OCI-LY7 (cell line): ENCODE results near the gene LRP1B. TPM values are rescaled to one million over a fixed set of nuclear protein-coding genes. Genes with fewer than 3 reads are reported as not detected.

Source experiments
- BruUV-seq: library from RNA; stranded (reverse); fragments of 400-500 nt; replicated peaks from 2 replicates; lab custom pipeline; 2021; lab: Mats Ljungman, UMichigan
- CTCF ChIA-PET: fragments of 300-600 bp; sonication (Branson Sonifier 250); formaldehyde crosslinking; loops from one replicate; lab custom pipeline; 2022; ENCODE audit warnings: antibody characterized with exemption; ENCODE audit not compliant: unreplicated experiment; lab: Charles Lee
- POLR2A ChIA-PET: fragments of 300-600 bp; sonication (Branson Sonifier 250); formaldehyde crosslinking; loops from one replicate; lab custom pipeline; 2022; ENCODE audit warnings: antibody characterized with exemption; lab: Charles Lee
- DNase-seq: peaks from one replicate; pipeline ENCODE4 v3.0.0-alpha.2; 2015; ENCODE audit warnings: low spot score
- H2AFZ ChIP-seq: fragments of 200-600 bp; sonication (generic), shearing (Covaris generic); 2 replicates; pipeline ENCODE4 v1.6.1; 2014; ENCODE audit warnings: mild to moderate bottlenecking, antibody characterized with exemption, low read length, moderate library complexity
- H3K27ac ChIP-seq: fragments of 200-600 bp; sonication (generic); 2 replicates; pipeline ENCODE4 v1.5.1; 2014; ENCODE audit warnings: mixed run types, low read depth, mild to moderate bottlenecking, moderate library complexity, low read length, inconsistent platforms; ENCODE audit not compliant: poor library complexity, severe bottlenecking
- H3K36me3 ChIP-seq: fragments of 200-600 bp; sonication (generic); 2 replicates; pipeline ENCODE4 v1.6.1; 2014; ENCODE audit warnings: mild to moderate bottlenecking, antibody characterized with exemption, low read length, moderate library complexity, mixed read lengths; ENCODE audit not compliant: insufficient read depth
- H3K4me1 ChIP-seq: fragments of 200-600 bp; sonication (generic); 2 replicates; pipeline ENCODE4 v1.5.1; 2014; ENCODE audit warnings: mild to moderate bottlenecking, low read length; ENCODE audit not compliant: insufficient read depth, poor library complexity, severe bottlenecking
- H3K4me2 ChIP-seq: fragments of 200-600 bp; sonication (generic); 2 replicates; pipeline ENCODE4 v1.6.1; 2014; ENCODE audit warnings: mild to moderate bottlenecking, low read length
- H3K4me3 ChIP-seq: fragments of 200-600 bp; sonication (generic); 2 replicates; pipeline ENCODE4 v1.5.1; 2014; ENCODE audit warnings: mild to moderate bottlenecking, low read depth, low read length; ENCODE audit not compliant: poor library complexity, severe bottlenecking
- H3K79me2 ChIP-seq: fragments of 200-600 bp; sonication (generic); 2 replicates; pipeline ENCODE4 v1.6.1; 2016; ENCODE audit warnings: low read depth, mild to moderate bottlenecking, low read length, moderate library complexity, mixed read lengths; ENCODE audit not compliant: insufficient read depth
- H3K9me2 ChIP-seq: fragments of 200-600 bp; sonication (generic); 2 replicates; pipeline ENCODE4 v1.6.1; 2016; ENCODE audit warnings: mild to moderate bottlenecking, low read length, mixed read lengths; ENCODE audit not compliant: insufficient read depth
- H3K9me3 ChIP-seq: fragments of 200-600 bp; sonication (generic); 2 replicates; pipeline ENCODE4 v1.6.1; 2014; ENCODE audit warnings: mild to moderate bottlenecking, mixed run types, low read length, mixed read lengths
- H4K20me1 ChIP-seq: fragments of 200-600 bp; sonication (generic); 2 replicates; pipeline ENCODE4 v1.6.1; 2014; ENCODE audit warnings: mild to moderate bottlenecking, antibody characterized with exemption, low read length, moderate library complexity, mixed read lengths; ENCODE audit not compliant: insufficient read depth
- CTCF ChIP-seq: fragments of 200-600 bp; sonication (generic); conservative IDR thresholded peaks from 2 replicates; pipeline ENCODE4 v1.5.1; 2014; ENCODE audit warnings: mild to moderate bottlenecking, antibody characterized with exemption, low read length, moderate library complexity, mixed read lengths
- EZH2phosphoT487 ChIP-seq: fragments of 200-600 bp; sonication (generic); IDR thresholded peaks from 2 replicates; pipeline ENCODE4 v1.6.1; 2018; ENCODE audit warnings: low read depth, borderline replicate concordance, mild to moderate bottlenecking, mixed run types, antibody characterized with exemption, low read length, moderate library complexity, mixed read lengths
- intact Hi-C: fragments of 100-400 bp; cut with micrococcal nuclease; formaldehyde crosslinking; loops from one replicate; pipeline ENCODE4 v1.10.0; 2022; ENCODE audit not compliant: unreplicated experiment
- total RNA-seq, 2 experiments: library from RNA; depleted of rRNA in 1 of 2; stranded (reverse); fragments of >200 nt in 1 of 2; shearing (Covaris generic) in 1 of 2; gene quantifications; 2 replicates each; pipeline ENCODE4 v1.2.3, GENCODE V29; 2014 to 2022

LRP1B gene
- total RNA-seq, 2 experiments from 2014 or later: not detected

- POLR2A ChIA-PET: no interaction called here
- no peaks in the 10 kb centered on the region for H3K79me2 ChIP-seq
- no TSS peak for BruUV-seq
- no peak for DNase-seq
- H3K27ac ChIP-seq: no peak overlapping the region
- no peaks in the 10 kb centered on the region for H3K9me3 ChIP-seq
- no peak overlapping the region for H2AFZ ChIP-seq
- H3K9me2 ChIP-seq: no peaks in the 10 kb centered on the region
- CTCF ChIA-PET: no interaction called here
- no peaks in the 10 kb centered on the region for H3K4me1 ChIP-seq
- H3K4me3 ChIP-seq: no peak overlapping the region
- no peaks in the 10 kb centered on the region for H4K20me1 ChIP-seq
- TF ChIP-seq CTCF (no peak), EZH2phosphoT487 (no peak)
- H3K4me2 ChIP-seq: no peak overlapping the region
- H3K36me3 ChIP-seq: no peaks in the 10 kb centered on the region
- intact Hi-C loops: no loop called here
Measured at GRCh38 chr2:140604788-140605187, 1526.0 kb downstream of the LRP1B start.

- Histone ChIP-seq H3K36me3 (no peaks in the 10 kb centered on the region), H3K4me3 (no peak overlapping the region), H3K4me2 (no peak overlapping the region), H2AFZ (no peak overlapping the region), H3K4me1 (no peaks in the 10 kb centered on the region), H3K79me2 (no peaks in the 10 kb centered on the region), H3K9me3 (no peaks in the 10 kb centered on the region), H3K27ac (no peak overlapping the region), H3K9me2 (no peaks in the 10 kb centered on the region), H4K20me1 (no peaks in the 10 kb centered on the region)
- intact Hi-C loops: no loop called here
- ChIA-PET POLR2A (no interaction called here), CTCF (no interaction called here)
- no peak for DNase-seq
- no TSS peak for BruUV-seq
- TF ChIP-seq CTCF: no peak
- TF ChIP-seq EZH2phosphoT487: no peak
Measured at GRCh38 chr2:140604096-140604495, 1526.7 kb downstream of the LRP1B start.

GRCh38 chr2:140603416-140603815 is 1527.4 kb downstream of the LRP1B start:
- intact Hi-C loops: no loop called here
- ChIA-PET CTCF (no interaction called here), POLR2A (no interaction called here)
- no peak for TF ChIP-seq EZH2phosphoT487
- no peak for TF ChIP-seq CTCF
- H3K79me2 ChIP-seq: no peaks in the 10 kb centered on the region
- no peaks in the 10 kb centered on the region for H3K4me1 ChIP-seq
- H3K27ac ChIP-seq: no peak overlapping the region
- H3K4me2 ChIP-seq: no peak overlapping the region
- H2AFZ ChIP-seq: no peak overlapping the region
- no TSS peak for BruUV-seq
- DNase-seq: no peak
- H3K9me3 ChIP-seq: no peaks in the 10 kb centered on the region
- H4K20me1 ChIP-seq: no peaks in the 10 kb centered on the region
- no peak overlapping the region for H3K4me3 ChIP-seq
- no peaks in the 10 kb centered on the region for H3K9me2 ChIP-seq
- no peaks in the 10 kb centered on the region for H3K36me3 ChIP-seq
